Neuronal stem cell (in vitro differentiated cells): ENCODE results near the gene CAMK2A.

ENCODE experiments used
- DNase-seq: peaks from one replicate; pipeline ENCODE4 v3.0.0-alpha.2; 2013; ENCODE audit warnings: low spot score
- H2AFZ ChIP-seq: one replicate; pipeline ENCODE4 v1.6.1; 2013; ENCODE audit warnings: mild to moderate bottlenecking, low read length, inconsistent platforms
- H2AK5ac ChIP-seq: 2 replicates; pipeline ENCODE4 v1.6.1; 2013; ENCODE audit warnings: low read depth, mild to moderate bottlenecking, inconsistent platforms, low read length, moderate library complexity, mixed read lengths
- H2BK120ac ChIP-seq: 2 replicates; pipeline ENCODE4 v1.6.1; 2013; ENCODE audit warnings: low read depth, mild to moderate bottlenecking, inconsistent platforms, low read length, moderate library complexity, mixed read lengths
- H2BK12ac ChIP-seq: one replicate; pipeline ENCODE4 v1.6.1; 2013; ENCODE audit warnings: low read length, inconsistent platforms
- H2BK15ac ChIP-seq: 2 replicates; pipeline ENCODE4 v1.6.1; 2013; ENCODE audit warnings: mild to moderate bottlenecking, low read length, inconsistent platforms, mixed read lengths
- H2BK5ac ChIP-seq: one replicate; pipeline ENCODE4 v1.6.1; 2013; ENCODE audit warnings: inconsistent platforms, mild to moderate bottlenecking, low read length, moderate library complexity
- H3K14ac ChIP-seq: one replicate; pipeline ENCODE4 v1.6.1; 2013; ENCODE audit warnings: low read length, inconsistent platforms
- H3K18ac ChIP-seq: 2 replicates; pipeline ENCODE4 v1.6.1; 2013; ENCODE audit warnings: low read length, inconsistent platforms
- H3K23ac ChIP-seq: 2 replicates; pipeline ENCODE4 v1.6.1; 2013; ENCODE audit warnings: low read depth, mild to moderate bottlenecking, mixed read lengths, low read length, inconsistent platforms; ENCODE audit not compliant: poor library complexity
- H3K27ac ChIP-seq: replicated peaks from 3 replicates; pipeline ENCODE4 v1.5.1; 2013; ENCODE audit warnings: low read length, inconsistent platforms
- H3K27me3 ChIP-seq, 3 experiments: 2 replicates each; pipeline ENCODE4 v1.6.1; 2013; ENCODE audit warnings: low read length in 3 of 3, mild to moderate bottlenecking in 2 of 3, inconsistent platforms in 1 of 3, low read depth in 1 of 3, mixed read lengths in 1 of 3, moderate library complexity in 1 of 3; ENCODE audit not compliant: control insufficient read depth in 3 of 3, insufficient read depth in 3 of 3
- H3K36me3 ChIP-seq, 2 donors: replicated peaks in 1 of 2; 2 replicates each; pipeline ENCODE4 v1.6.1; 2013; ENCODE audit warnings: low read length in 2 of 2; ENCODE audit not compliant: control insufficient read depth in 2 of 2, insufficient read depth in 2 of 2
- H3K4ac ChIP-seq: 2 replicates; pipeline ENCODE4 v1.6.1; 2013; ENCODE audit warnings: inconsistent platforms, mild to moderate bottlenecking, low read length, moderate library complexity
- H3K4me1 ChIP-seq, 2 donors: 1 replicate in 1 of 2; 2 replicates in 1 of 2; pipeline ENCODE4 v1.6.1; 2013; ENCODE audit warnings: low read length in 2 of 2, low read depth in 1 of 2; ENCODE audit not compliant: control insufficient read depth in 2 of 2, insufficient read depth in 1 of 2
- H3K4me2 ChIP-seq: one replicate; pipeline ENCODE4 v1.6.1; 2013; ENCODE audit warnings: mild to moderate bottlenecking, low read length, inconsistent platforms; ENCODE audit not compliant: insufficient read depth, poor library complexity, severe bottlenecking
- H3K4me3 ChIP-seq, 2 donors: 2 replicates each; pipeline ENCODE4 v1.5.1; 2013; ENCODE audit warnings: low read length in 2 of 2, mild to moderate bottlenecking in 2 of 2, inconsistent platforms in 1 of 2, moderate library complexity in 1 of 2
- H3K79me1 ChIP-seq: one replicate; pipeline ENCODE4 v1.6.1; 2013; ENCODE audit warnings: low read depth, mild to moderate bottlenecking, inconsistent platforms, low read length, moderate library complexity
- H3K9ac ChIP-seq: one replicate; pipeline ENCODE4 v1.6.1; 2013; ENCODE audit warnings: mild to moderate bottlenecking, low read depth, low read length, inconsistent platforms; ENCODE audit not compliant: poor library complexity
- H3K9me3 ChIP-seq, 2 donors: replicated peaks in 1 of 2; 2 replicates each; pipeline versions ENCODE3 to v1.6.1; 2013; ENCODE audit warnings: low read length in 2 of 2, mild to moderate bottlenecking in 2 of 2, inconsistent platforms in 1 of 2, low read depth in 1 of 2, mixed read lengths in 1 of 2, moderate library complexity in 1 of 2; ENCODE audit not compliant: control insufficient read depth in 2 of 2, insufficient read depth in 1 of 2
- H4K8ac ChIP-seq: one replicate; pipeline ENCODE4 v1.6.1; 2013; ENCODE audit warnings: low read depth, mild to moderate bottlenecking, inconsistent platforms, low read length, moderate library complexity
- H4K91ac ChIP-seq: one replicate; pipeline ENCODE4 v1.6.1; 2013; ENCODE audit warnings: low read length, low read depth, mild to moderate bottlenecking, inconsistent platforms; ENCODE audit not compliant: poor library complexity
- WGBS, 2 donors: extraction: QIAGEN DNeasy Blood & Tissue Kit; methylation state at CpG; one replicate each; pipeline ENCODE4 v1.1.7; 2013; ENCODE audit warnings: missing lambda C conversion rate in 2 of 2, mixed read lengths in 1 of 2; ENCODE audit not compliant: insufficient read length in 2 of 2, insufficient replicate concordance in 1 of 2; ENCODE audit errors: extremely low coverage in 2 of 2; 5-methylcytosine and 5-hydroxymethylcytosine counted together

The CAMK2A gene

GRCh38 chr5:150180241-150181026, 109.1 kb downstream of the CAMK2A start:
- Histone ChIP-seq H3K14ac (no peak overlapping the region), H4K8ac (no peak overlapping the region)
- WGBS, 2 donors = no CpG with 5 or more reads among the region's 18 CpGs

GRCh38 chr5:150179019-150179620, 110.5 kb downstream of the CAMK2A start:
- H2BK120ac ChIP-seq = no peak overlapping the region
- H3K79me1 ChIP-seq = no peaks in the 10 kb centered on the region
- no peak overlapping the region for H4K8ac ChIP-seq
- WGBS, 2 donors = no CpG with 5 or more reads among the region's 7 CpGs
- H3K36me3 ChIP-seq = no peaks in the 10 kb centered on the region
- no peak overlapping the region for H3K4me2 ChIP-seq
- no peak overlapping the region for H3K14ac ChIP-seq
- H3K4ac ChIP-seq = no peak overlapping the region
- no peak overlapping the region for H3K9ac ChIP-seq
- peak overlapping the region; percentile 20 for H2AK5ac ChIP-seq
- no peak overlapping the region for H2AFZ ChIP-seq
- H2BK15ac ChIP-seq = no peak overlapping the region
- peaks cover 0 to 30% (median 0%) of the 10 kb centered on the region in 3 experiments for H3K27me3 ChIP-seq
- H3K18ac ChIP-seq = no peak overlapping the region
- no peak for DNase-seq
- no peak overlapping the region for H4K91ac ChIP-seq
- no peaks in the 10 kb centered on the region for H3K9me3 ChIP-seq
- H3K27ac ChIP-seq = no peak overlapping the region
- no peak overlapping the region for H3K23ac ChIP-seq
- no peak overlapping the region for H2BK5ac ChIP-seq
- no peak overlapping the region for H2BK12ac ChIP-seq
- H3K4me3 ChIP-seq = no peak overlapping the region
- H3K4me1 ChIP-seq = peaks cover 0 to 1% of the 10 kb centered on the region in 2 donors

More at GRCh38 chr5:150180241-150181026, 109.1 kb downstream of the CAMK2A start:
- Histone ChIP-seq H3K18ac (no peak overlapping the region), H2AK5ac (peak overlapping the region; percentile 51), H3K36me3 (no peaks in the 10 kb centered on the region), H3K9me3 (no peaks in the 10 kb centered on the region), H2BK120ac (no peak overlapping the region), H3K4me1 (peaks cover 0 to 1% of the 10 kb centered on the region in 2 donors), H2BK5ac (no peak overlapping the region), H3K4ac (no peak overlapping the region), H3K23ac (no peak overlapping the region), H2AFZ (peak overlapping the region; percentile 74), H3K27ac (no peak overlapping the region), H3K79me1 (no peaks in the 10 kb centered on the region), H3K9ac (no peak overlapping the region), H2BK12ac (no peak overlapping the region), H4K91ac (no peak overlapping the region), H3K4me2 (no peak overlapping the region), H3K27me3 (peaks cover 0 to 43% (median 0%) of the 10 kb centered on the region in 3 experiments), H2BK15ac (no peak overlapping the region), H3K4me3 (no peak overlapping the region)
- DNase-seq = no peak

GRCh38 chr5:150178262-150178661, 111.3 kb downstream of the CAMK2A start:
- Histone ChIP-seq H3K4me3 (no peak overlapping the region), H4K91ac (no peak overlapping the region), H3K4ac (no peak overlapping the region), H2BK5ac (no peak overlapping the region), H3K27me3 (peaks cover 0 to 23% (median 0%) of the 10 kb centered on the region in 3 experiments), H3K9ac (no peak overlapping the region), H3K36me3 (no peaks in the 10 kb centered on the region), H3K27ac (no peak overlapping the region), H2AK5ac (no peak overlapping the region), H2BK12ac (no peak overlapping the region), H2BK120ac (no peak overlapping the region), H2BK15ac (no peak overlapping the region), H2AFZ (no peak overlapping the region), H3K4me1 (peaks cover 1% of the 10 kb centered on the region in 2 donors), H3K23ac (no peak overlapping the region), H3K4me2 (no peak overlapping the region), H3K79me1 (no peaks in the 10 kb centered on the region), H3K14ac (no peak overlapping the region), H3K9me3 (no peaks in the 10 kb centered on the region), H3K18ac (no peak overlapping the region), H4K8ac (no peak overlapping the region)
- no CpG with 5 or more reads among the region's 4 CpGs for WGBS, 2 donors
- no peak for DNase-seq

GRCh38 chr5:150177721-150178120, 111.9 kb downstream of the CAMK2A start:
- H3K23ac ChIP-seq = no peak overlapping the region
- no peak overlapping the region for H3K4me3 ChIP-seq
- H3K27ac ChIP-seq = no peak overlapping the region
- H3K36me3 ChIP-seq = no peaks in the 10 kb centered on the region
- H3K27me3 ChIP-seq = peaks cover 0 to 23% (median 0%) of the 10 kb centered on the region in 3 experiments
- H3K9ac ChIP-seq = no peak overlapping the region
- no peak overlapping the region for H3K4ac ChIP-seq
- no peak overlapping the region for H2BK15ac ChIP-seq
- no peak overlapping the region for H3K18ac ChIP-seq
- no peak overlapping the region for H3K4me2 ChIP-seq
- no peaks in the 10 kb centered on the region for H3K79me1 ChIP-seq
- no peak overlapping the region for H2AK5ac ChIP-seq
- no peak overlapping the region for H2AFZ ChIP-seq
- no peak overlapping the region for H4K8ac ChIP-seq
- peaks cover 1 to 4% of the 10 kb centered on the region in 2 donors for H3K4me1 ChIP-seq
- H2BK120ac ChIP-seq = no peak overlapping the region
- H2BK12ac ChIP-seq = no peak overlapping the region
- no peak overlapping the region for H4K91ac ChIP-seq
- WGBS, 2 donors = no CpG with 5 or more reads among the region's 4 CpGs
- H3K14ac ChIP-seq = no peak overlapping the region
- no peaks in the 10 kb centered on the region for H3K9me3 ChIP-seq
- no peak overlapping the region for H2BK5ac ChIP-seq
- DNase-seq = no peak
